ENCODE measurements around the gene CCDC66. TPM values are rescaled to one million over a fixed set of nuclear protein-coding genes. Genes with fewer than 3 reads are reported as not detected.

Gene CCDC66
- total RNA-seq, 1 experiment from 2014 or later = 6.8 TPM

Other genes starting within 250 kb of the CCDC66 start
- gene ERC2, start 88.7 kb upstream of the CCDC66 start, total RNA-seq (2014; rRNA removed; shearing (Covaris generic); ENCODE audit: low replicate concordance) = not detected in 2 replicates
- gene TASOR, start 126.1 kb downstream of the CCDC66 start, total RNA-seq (2014; rRNA removed; shearing (Covaris generic); ENCODE audit: low replicate concordance) = 36.8 and 44.8 TPM in 2 replicates
- gene ARHGEF3, start 244.8 kb downstream of the CCDC66 start, total RNA-seq (2014; rRNA removed; shearing (Covaris generic); ENCODE audit: low replicate concordance) = 4.6 and 15.6 TPM in 2 replicates